IMR-90 (cell line): ENCODE results near the gene TFAP2A. TPM values are rescaled to one million over a fixed set of nuclear protein-coding genes. Genes with fewer than 3 reads are reported as not detected.

ENCODE experiments used
- ATAC-seq: fragments of 200-7000 bp; cut with Tn5 transposase; 2 replicates; pipeline ENCODE4 v1.9.1; 2020; ENCODE audit warnings: low read depth, mild to moderate bottlenecking, moderate library complexity
- BruUV-seq: library from RNA; stranded (reverse); fragments of 400-500 nt; replicated peaks from 2 replicates; lab custom pipeline; 2021; lab: Mats Ljungman, UMichigan
- CTCF ChIA-PET: fragments of 300-600 bp; formaldehyde crosslinking; extraction: SDS; loops from one replicate; lab custom pipeline; 2021; ENCODE audit warnings: antibody characterized with exemption; lab: Yijun Ruan, JAX
- POLR2A ChIA-PET: fragments of 300-600 bp; sonication (Branson Sonifier 250); formaldehyde crosslinking; loops from one replicate; lab custom pipeline; 2022; ENCODE audit warnings: antibody characterized with exemption; ENCODE audit not compliant: unreplicated experiment; lab: Charles Lee
- DNase-seq: peaks from one replicate; pipeline ENCODE4 v3.0.0; 2013
- H2AFZ ChIP-seq: replicated peaks from 2 replicates; pipeline ENCODE3; 2013; ENCODE audit warnings: low read length, mild to moderate bottlenecking; ENCODE audit not compliant: poor library complexity
- H2AK5ac ChIP-seq: 2 replicates; pipeline ENCODE4 v1.6.1; 2013; ENCODE audit warnings: low read depth, low read length, inconsistent platforms
- H2AK9ac ChIP-seq: replicated peaks from 2 replicates; pipeline ENCODE3; 2013; ENCODE audit warnings: mild to moderate bottlenecking, low read depth, low read length, moderate library complexity; ENCODE audit not compliant: poor library complexity
- H2BK120ac ChIP-seq: 2 replicates; pipeline ENCODE4 v1.6.1; 2013; ENCODE audit warnings: low read depth, low read length, inconsistent platforms
- H2BK15ac ChIP-seq: 3 replicates; pipeline ENCODE4 v1.6.1; 2013; ENCODE audit warnings: low read depth, low read length, inconsistent platforms
- H2BK20ac ChIP-seq: 2 replicates; pipeline ENCODE4 v1.6.1; 2013; ENCODE audit warnings: low read depth, mild to moderate bottlenecking, inconsistent platforms, low read length, moderate library complexity
- H2BK5ac ChIP-seq: 2 replicates; pipeline ENCODE4 v1.6.1; 2013; ENCODE audit warnings: mild to moderate bottlenecking, low read depth, low read length, inconsistent platforms; ENCODE audit not compliant: poor library complexity, severe bottlenecking
- H3K14ac ChIP-seq: replicated peaks from 2 replicates; pipeline ENCODE4 v1.6.1; 2013; ENCODE audit warnings: low read depth, low read length, inconsistent platforms
- H3K18ac ChIP-seq: 2 replicates; pipeline ENCODE4 v1.6.1; 2013; ENCODE audit warnings: low read depth, low read length, control low read depth
- H3K23ac ChIP-seq: 2 replicates; pipeline ENCODE4 v1.6.1; 2013; ENCODE audit warnings: low read depth, low read length, inconsistent platforms
- H3K27ac ChIP-seq: 2 replicates; pipeline ENCODE4 v1.5.1; 2013; ENCODE audit warnings: mild to moderate bottlenecking, control low read depth, low read length; ENCODE audit not compliant: insufficient read depth
- H3K27me3 ChIP-seq: 2 replicates; pipeline ENCODE4 v1.6.1; 2013; ENCODE audit warnings: low read length; ENCODE audit not compliant: control insufficient read depth, insufficient read depth
- H3K36me3 ChIP-seq: 2 replicates; pipeline ENCODE4 v1.6.1; 2013; ENCODE audit warnings: low read length, mixed read lengths; ENCODE audit not compliant: control insufficient read depth, insufficient read depth
- H3K4ac ChIP-seq: 2 replicates; pipeline ENCODE4 v1.6.1; 2013; ENCODE audit warnings: low read depth, low read length, inconsistent platforms
- H3K4me1 ChIP-seq: 2 replicates; pipeline ENCODE4 v1.6.1; 2013; ENCODE audit warnings: low read length, mixed read lengths; ENCODE audit not compliant: control insufficient read depth, insufficient read depth
- H3K4me2 ChIP-seq: 2 replicates; pipeline ENCODE4 v1.6.1; 2013; ENCODE audit warnings: low read depth, mild to moderate bottlenecking, control low read depth, low read length, moderate library complexity
- H3K4me3 ChIP-seq: 2 replicates; pipeline ENCODE4 v1.5.1; 2013; ENCODE audit warnings: low read depth, mild to moderate bottlenecking, control low read depth, low read length, moderate library complexity; ENCODE audit not compliant: insufficient read depth
- H3K56ac ChIP-seq: 2 replicates; pipeline ENCODE4 v1.6.1; 2013; ENCODE audit warnings: low read length, inconsistent platforms; ENCODE audit not compliant: insufficient read depth; ENCODE audit errors: extremely low read depth
- H3K79me1 ChIP-seq, 2 experiments: 2 replicates each; pipeline ENCODE4 v1.6.1; 2013; ENCODE audit warnings: low read length in 2 of 2, inconsistent platforms in 1 of 2, low read depth in 1 of 2
- H3K9ac ChIP-seq: 2 replicates; pipeline ENCODE4 v1.6.1; 2013; ENCODE audit warnings: low read depth, low read length, control low read depth
- H3K9me1 ChIP-seq: 2 replicates; pipeline ENCODE4 v1.6.1; 2013; ENCODE audit warnings: low read length, inconsistent platforms; ENCODE audit not compliant: insufficient read depth
- H3K9me3 ChIP-seq: 2 replicates; pipeline ENCODE4 v1.6.1; 2013; ENCODE audit warnings: low read length; ENCODE audit not compliant: control insufficient read depth, insufficient read depth
- H4K20me1 ChIP-seq: 2 replicates; pipeline ENCODE4 v1.6.1; 2013; ENCODE audit warnings: low read length, inconsistent platforms; ENCODE audit not compliant: insufficient read depth
- H4K5ac ChIP-seq: 2 replicates; pipeline ENCODE4 v1.6.1; 2013; ENCODE audit warnings: mild to moderate bottlenecking, low read depth, low read length, control low read depth
- H4K8ac ChIP-seq, 2 experiments: 2 replicates each; pipeline ENCODE4 v1.6.1; 2013; ENCODE audit warnings: low read depth in 2 of 2, low read length in 2 of 2, control low read depth in 1 of 2, inconsistent platforms in 1 of 2
- H4K91ac ChIP-seq: 2 replicates; pipeline ENCODE4 v1.6.1; 2013; ENCODE audit warnings: low read depth, low read length, inconsistent platforms; ENCODE audit not compliant: insufficient read depth
- CEBPB ChIP-seq: IDR thresholded peaks from 2 replicates; pipeline ENCODE4 v1.6.1; 2012; ENCODE audit warnings: low read depth, low read length, improper control_type of control experiment
- CTCF ChIP-seq: conservative IDR thresholded peaks from 2 replicates; pipeline ENCODE4 v1.5.1; 2012; ENCODE audit warnings: mild to moderate bottlenecking, low read depth, low read length, improper control_type of control experiment
- ELK1 ChIP-seq: fragments of 150-350 bp; IDR thresholded peaks from 2 replicates; pipeline ENCODE4 v1.6.1; 2016; ENCODE audit warnings: low read depth, mild to moderate bottlenecking, low read length, moderate library complexity, borderline replicate concordance
- FOS ChIP-seq: fragments of 150-350 bp; IDR thresholded peaks from 2 replicates; pipeline ENCODE4 v1.6.1; 2016; ENCODE audit warnings: low read depth, low read length
- MAFK ChIP-seq: IDR thresholded peaks from 2 replicates; pipeline ENCODE4 v1.6.1; 2012; ENCODE audit warnings: low read depth, low read length, improper control_type of control experiment
- MAZ ChIP-seq: IDR thresholded peaks from 2 replicates; pipeline ENCODE4 v1.6.1; 2012; ENCODE audit warnings: low read depth, mild to moderate bottlenecking, low read length, improper control_type of control experiment, moderate library complexity, borderline replicate concordance
- MXI1 ChIP-seq: IDR thresholded peaks from 2 replicates; pipeline ENCODE4 v1.6.1; 2012; ENCODE audit warnings: low read depth, mild to moderate bottlenecking, low read length, moderate library complexity, borderline replicate concordance
- NFE2L2 ChIP-seq: fragments of 150-350 bp; IDR thresholded peaks from 2 replicates; pipeline ENCODE4 v1.6.1; 2016; ENCODE audit warnings: low read depth, mild to moderate bottlenecking, low read length
- POLR2A ChIP-seq: IDR thresholded peaks from 2 replicates; pipeline ENCODE4 v1.6.1; 2012; ENCODE audit warnings: mild to moderate bottlenecking, low read depth, low read length
- RAD21 ChIP-seq: IDR thresholded peaks from 2 replicates; pipeline ENCODE4 v1.6.1; 2012; ENCODE audit warnings: low read length, improper control_type of control experiment
- RCOR1 ChIP-seq: IDR thresholded peaks from 2 replicates; pipeline ENCODE4 v1.6.1; 2012; ENCODE audit warnings: mild to moderate bottlenecking, low read length, improper control_type of control experiment; ENCODE audit not compliant: insufficient replicate concordance
- WGBS, 2 experiments: methylation state at CpG; one replicate each; pipeline versions ENCODE4 v1.1.5 to v1.1.7; 2013; ENCODE audit warnings: missing lambda C conversion rate in 2 of 2; ENCODE audit not compliant: insufficient read length in 1 of 2; ENCODE audit errors: extremely low coverage in 2 of 2; 5-methylcytosine and 5-hydroxymethylcytosine counted together
- dilution Hi-C: fragments of 300-500 bp; cut with HindIII; formaldehyde crosslinking; loops from one replicate; pipeline ENCODE4 v1.14.3; 2018; ENCODE audit warnings: low sequenced_read_pairs; ENCODE audit not compliant: unreplicated experiment
- in situ Hi-C: fragments of 300-500 bp; cut with MboI; formaldehyde crosslinking; loops from 3 replicates; pipeline ENCODE4 v1.14.3; 2019; ENCODE audit warnings: low sequenced_read_pairs, inconsistent platforms, mixed read lengths
- intact Hi-C: fragments of 100-400 bp; cut with micrococcal nuclease; formaldehyde crosslinking; loops from 2 replicates; pipeline ENCODE4 v1.10.0; 2022
- polyA plus RNA-seq, 3 experiments: library from polyadenylated mRNA; depleted of rRNA; stranded (reverse); fragments of >200 nt; gene quantifications; 2 replicates each; pipeline ENCODE4 v1.2.3, GENCODE V29; 2012; ENCODE audit warnings: low replicate concordance in 1 of 3
- total RNA-seq: library from RNA; depleted of rRNA; stranded (reverse); fragments of >200 nt; gene quantifications from 2 replicates; pipeline ENCODE4 v1.2.3, GENCODE V29; 2012

The TFAP2A gene
- total and polyA plus RNA-seq, 2 of the 4 experiments (the other 2 are of a cell fraction): 0.72 to 7.1 TPM

- TF ChIP-seq MXI1 (no peak), RCOR1 (no peak), MAZ (no peak), CEBPB (no peak), NFE2L2 (no peak)
Measured at GRCh38 chr6:10421158-10421920, 6.5 kb upstream of the TFAP2A start (continued).

- dilution Hi-C loops (no loop called here), intact Hi-C loops (no loop called here), in situ Hi-C loops (loop anchor here (25.0 kb wide), 2 partner anchors 883 to 1983 kb away; partner anchors contain the start of gene SLC35B3)
- Histone ChIP-seq H2AK5ac (no peak overlapping the region), H3K56ac (no peak overlapping the region), H4K5ac (no peak overlapping the region), H2AFZ (no peak overlapping the region), H3K36me3 (no peaks in the 10 kb centered on the region), H3K9me1 (no peaks in the 10 kb centered on the region), H3K27me3 (peaks cover 97% of the 10 kb centered on the region), H3K9ac (no peak overlapping the region), H3K14ac (no peak overlapping the region), H3K27ac (no peak overlapping the region), H2BK120ac (no peak overlapping the region), H3K4me3 (no peak overlapping the region), H2AK9ac (no peak overlapping the region), H4K8ac (no peak overlapping the region), H3K79me1 (no peaks in the 10 kb centered on the region), H3K4me2 (no peak overlapping the region), H2BK15ac (no peak overlapping the region), H4K20me1 (no peaks in the 10 kb centered on the region), H3K9me3 (no peaks in the 10 kb centered on the region), H2BK5ac (no peak overlapping the region), H3K4me1 (no peaks in the 10 kb centered on the region), H3K4ac (no peak overlapping the region), H2BK20ac (no peak overlapping the region), H3K18ac (no peak overlapping the region), H4K91ac (no peak overlapping the region), H3K23ac (no peak overlapping the region)
- CTCF ChIA-PET: no interaction called here
- DNase-seq (no peak), ATAC-seq (no peak)
- POLR2A ChIA-PET: no interaction called here
- WGBS, 2 experiments: 7% methylated on average over 6 of the region's 21 CpGs; no CpG with 5 or more reads in 1 of the 2 experiments
- no TSS peak for BruUV-seq
- no peak for TF ChIP-seq CEBPB
- TF ChIP-seq POLR2A: no peak
- TF ChIP-seq CTCF: no peak
- TF ChIP-seq RCOR1: no peak
- TF ChIP-seq NFE2L2: no peak
- TF ChIP-seq RAD21: no peak
- no peak for TF ChIP-seq ELK1
- TF ChIP-seq MAFK: no peak
- TF ChIP-seq FOS: no peak
- TF ChIP-seq MXI1: no peak
Measured at GRCh38 chr6:10420546-10421157, 5.8 kb upstream of the TFAP2A start.
